Hepatocyte (in vitro differentiated cells): ENCODE results near the gene CFAP52. TPM values are rescaled to one million over a fixed set of nuclear protein-coding genes. Genes with fewer than 3 reads are reported as not detected.
"Not testable (repeated sequence)": the region's sequence is repeated elsewhere in the genome, so short reads cannot be mapped to it uniquely, and the experiment has no call there.

Experiments used
- DNase-seq: peaks from one replicate; pipeline ENCODE4 v3.0.0-alpha.2; 2016; ENCODE audit warnings: low spot score
- H2AFZ ChIP-seq: fragments of 200-600 bp; sonication (generic); 2 replicates; pipeline ENCODE4 v1.6.0; 2016; ENCODE audit warnings: antibody characterized with exemption, mild to moderate bottlenecking
- H3K27ac ChIP-seq: fragments of 200-600 bp; sonication (generic); 2 replicates; pipeline ENCODE4 v1.5.1; 2016; ENCODE audit warnings: mild to moderate bottlenecking
- H3K27me3 ChIP-seq: fragments of 200-600 bp; sonication (generic); 2 replicates; pipeline ENCODE4 v1.6.1; 2016
- H3K36me3 ChIP-seq: fragments of 200-600 bp; sonication (generic); replicated peaks from 2 replicates; pipeline ENCODE4 v1.5.1; 2016; ENCODE audit warnings: low read depth; ENCODE audit not compliant: insufficient read depth
- H3K4me1 ChIP-seq: fragments of 200-600 bp; sonication (generic); 2 replicates; pipeline ENCODE4 v1.5.1; 2016; ENCODE audit warnings: mild to moderate bottlenecking, moderate library complexity; ENCODE audit not compliant: insufficient read depth
- H3K4me2 ChIP-seq: fragments of 200-600 bp; sonication (generic); 2 replicates; pipeline ENCODE4 v1.6.0; 2016
- H3K4me3 ChIP-seq: fragments of 200-600 bp; sonication (generic); 2 replicates; pipeline ENCODE4 v1.5.1; 2016; ENCODE audit warnings: mild to moderate bottlenecking
- H3K79me2 ChIP-seq: fragments of 200-600 bp; sonication (generic); 2 replicates; pipeline ENCODE4 v1.6.0; 2017; ENCODE audit warnings: mild to moderate bottlenecking
- H3K9me2 ChIP-seq: fragments of 200-600 bp; sonication (generic); replicated peaks from 2 replicates; pipeline ENCODE4 v1.6.0; 2017; ENCODE audit warnings: mild to moderate bottlenecking; ENCODE audit not compliant: insufficient read depth
- H3K9me3 ChIP-seq: fragments of 200-600 bp; sonication (generic); 2 replicates; pipeline ENCODE4 v1.5.1; 2016; ENCODE audit warnings: low read depth, mild to moderate bottlenecking
- H4K20me1 ChIP-seq: fragments of 200-600 bp; sonication (generic); 2 replicates; pipeline ENCODE4 v1.6.0; 2016; ENCODE audit warnings: mild to moderate bottlenecking; ENCODE audit not compliant: insufficient read depth, poor library complexity, severe bottlenecking
- CTCF ChIP-seq: fragments of 200-600 bp; sonication (generic); IDR thresholded peaks from 2 replicates; pipeline ENCODE4 v1.5.1; 2016; ENCODE audit warnings: antibody characterized with exemption, mild to moderate bottlenecking; ENCODE audit not compliant: poor library complexity
- EZH2 ChIP-seq: fragments of 200-600 bp; sonication (generic); IDR thresholded peaks from 2 replicates; pipeline ENCODE4 v1.6.1; 2016; ENCODE audit warnings: antibody characterized with exemption, mild to moderate bottlenecking, borderline replicate concordance
- EZH2phosphoT487 ChIP-seq: fragments of 200-600 bp; sonication (generic); IDR thresholded peaks from one replicate; pipeline ENCODE4 v1.6.1; 2018; ENCODE audit warnings: antibody characterized with exemption, mild to moderate bottlenecking, low read depth, moderate library complexity; ENCODE audit not compliant: unreplicated experiment, severe bottlenecking
- WGBS: methylation state at CpG from one replicate; pipeline ENCODE4 v1.1.6; 2016; ENCODE audit warnings: low lambda C conversion rate; ENCODE audit errors: missing lambda C conversion rate; 5-methylcytosine and 5-hydroxymethylcytosine counted together
- polyA plus RNA-seq: library from polyadenylated mRNA; unstranded; fragments of >200 nt; fragmentation: Nextera tagmentation; extraction: Ambion mirVana; gene quantifications from 2 replicates; pipeline ENCODE4 v1.2.1, GENCODE V29; 2016
- total RNA-seq: library from RNA; depleted of rRNA; stranded (reverse); fragments of >200 nt; gene quantifications from 2 replicates; pipeline ENCODE4 v1.2.3, GENCODE V29; 2014

Gene CFAP52
- total and polyA plus RNA-seq, 2 experiments from 2014 or later = 0.67 TPM; not detected in 1

DNA sequence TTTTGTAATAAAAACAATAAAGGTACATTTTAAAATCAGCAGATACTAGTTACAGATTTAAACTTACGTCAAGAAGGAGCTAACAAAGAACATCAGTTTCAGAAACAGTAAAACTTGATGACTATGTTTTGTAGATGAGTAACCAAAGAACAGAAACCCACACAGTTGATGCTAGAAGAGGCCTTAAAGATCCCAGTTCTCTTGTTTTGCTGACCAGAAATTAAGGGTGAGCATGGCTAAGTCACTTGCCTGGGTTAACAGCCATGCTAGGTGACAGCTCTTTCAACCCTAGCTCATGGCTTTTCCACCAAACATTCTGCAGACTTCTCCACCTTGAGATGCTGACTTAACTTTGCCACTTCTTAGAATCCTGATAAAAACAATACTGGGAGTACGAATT is 27.2 kb upstream of the CFAP52 start:
- Histone ChIP-seq H3K36me3 (no peaks in the 10 kb centered on the region), H4K20me1 (no peaks in the 10 kb centered on the region), H3K79me2 (no peaks in the 10 kb centered on the region), H3K27ac (no peak overlapping the region), H3K4me3 (no peak overlapping the region), H3K9me2 (no peaks in the 10 kb centered on the region), H3K27me3 (no peaks in the 10 kb centered on the region), H3K4me1 (no peaks in the 10 kb centered on the region), H2AFZ (no peak overlapping the region), H3K9me3 (no peaks in the 10 kb centered on the region), H3K4me2 (no peak overlapping the region)
- DNase-seq = no peak
- no peak for TF ChIP-seq EZH2phosphoT487
- 91% methylated on average over 2 of the region's 2 CpGs for WGBS

DNA sequence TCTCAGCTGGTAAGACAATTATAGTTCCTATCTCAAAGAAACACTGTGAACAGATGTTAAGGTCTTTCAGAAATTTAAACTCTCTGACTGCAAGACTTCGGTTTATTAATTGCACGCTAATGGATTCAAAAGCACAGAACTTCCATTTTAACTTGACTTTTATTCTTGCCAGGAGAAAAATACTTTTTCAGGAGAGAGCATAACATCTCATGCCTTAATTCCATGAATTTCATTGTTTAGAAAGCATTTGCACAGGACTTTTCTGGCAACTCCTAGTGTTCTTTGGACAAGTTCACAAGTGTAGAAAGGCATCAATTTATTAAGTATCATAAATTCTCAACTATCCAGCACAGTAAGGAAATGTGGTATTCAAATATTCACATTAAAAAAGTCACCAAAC is 23.3 kb upstream of the CFAP52 start:
- Histone ChIP-seq H3K79me2 (no peaks in the 10 kb centered on the region), H3K27me3 (no peaks in the 10 kb centered on the region), H3K9me2 (no peaks in the 10 kb centered on the region), H3K4me3 (no peak overlapping the region), H3K27ac (no peak overlapping the region), H3K4me2 (no peak overlapping the region), H3K36me3 (no peaks in the 10 kb centered on the region), H2AFZ (no peak overlapping the region), H3K9me3 (no peaks in the 10 kb centered on the region), H3K4me1 (peaks cover 6% of the 10 kb centered on the region), H4K20me1 (no peaks in the 10 kb centered on the region)
- TF ChIP-seq EZH2phosphoT487 (no peak), EZH2 (no peak), CTCF (no peak)
- WGBS = 93% methylated on average over 2 of the region's 2 CpGs
- no peak for DNase-seq

GRCh38 chr17:9553596-9553995 is 22.8 kb upstream of the CFAP52 start:
- Histone ChIP-seq H3K4me2 (no peak overlapping the region), H3K79me2 (no peaks in the 10 kb centered on the region), H3K36me3 (no peaks in the 10 kb centered on the region), H3K9me2 (no peaks in the 10 kb centered on the region), H3K4me1 (peaks cover 6% of the 10 kb centered on the region), H3K4me3 (no peak overlapping the region), H3K27me3 (no peaks in the 10 kb centered on the region), H3K9me3 (no peaks in the 10 kb centered on the region), H4K20me1 (no peaks in the 10 kb centered on the region), H3K27ac (no peak overlapping the region), H2AFZ (no peak overlapping the region)
- DNase-seq = no peak
- TF ChIP-seq EZH2phosphoT487 (no peak), EZH2 (no peak), CTCF (no peak)
- WGBS = 77% methylated on average over 4 of the region's 4 CpGs

GRCh38 chr17:9554715-9555114 is 21.7 kb upstream of the CFAP52 start:
- not testable (repeated sequence) for H3K79me2 ChIP-seq, H2AFZ ChIP-seq, H3K27ac ChIP-seq, H4K20me1 ChIP-seq, H3K4me3 ChIP-seq, H3K4me2 ChIP-seq, H3K4me1 ChIP-seq, H3K27me3 ChIP-seq, H3K9me3 ChIP-seq, H3K9me2 ChIP-seq, H3K36me3 ChIP-seq
- peak; percentile 51 for DNase-seq
- peak; percentile 35 for TF ChIP-seq CTCF
- 76% methylated on average over 6 of the region's 6 CpGs for WGBS
